Kidney epithelial cell (primary cell): ENCODE measurements around the gene LRBA. TPM values are rescaled to one million over a fixed set of nuclear protein-coding genes. Genes with fewer than 3 reads are reported as not detected.
"Not testable (repeated sequence)": the region's sequence is repeated elsewhere in the genome, so short reads cannot be mapped to it uniquely, and the experiment has no call there.

Source experiments
- DNase-seq: peaks from one replicate; pipeline ENCODE4 v3.0.0-alpha.2; 2010; ENCODE audit warnings: low read depth
- H3K27me3 ChIP-seq: 2 replicates; pipeline ENCODE4 v1.6.0; 2011; ENCODE audit warnings: low read length; ENCODE audit not compliant: control insufficient read depth, insufficient read depth
- H3K36me3 ChIP-seq: 2 replicates; pipeline ENCODE4 v1.5.1; 2011; ENCODE audit warnings: low read length; ENCODE audit not compliant: control insufficient read depth, insufficient read depth
- H3K4me3 ChIP-seq: 2 replicates; pipeline ENCODE4 v1.5.1; 2011; ENCODE audit warnings: low read depth, mild to moderate bottlenecking, control low read depth, low read length
- total RNA-seq: library from RNA; depleted of rRNA; stranded (reverse); fragments of >200 nt; gene quantifications from 2 replicates; pipeline ENCODE4 v1.2.3, GENCODE V29; 2015
- TF ChIP-seq, protein P1 (sequence below): IDR thresholded peaks from 2 replicates; pipeline ENCODE4 v1.5.1; 2011; ENCODE audit warnings: mild to moderate bottlenecking, moderate library complexity, low read length, control low read depth, inconsistent platforms; ENCODE audit not compliant: insufficient read depth, poor library complexity, severe bottlenecking

The LRBA gene
- total RNA-seq, 1 donor from 2014 or later: 85.2 TPM

DNA sequence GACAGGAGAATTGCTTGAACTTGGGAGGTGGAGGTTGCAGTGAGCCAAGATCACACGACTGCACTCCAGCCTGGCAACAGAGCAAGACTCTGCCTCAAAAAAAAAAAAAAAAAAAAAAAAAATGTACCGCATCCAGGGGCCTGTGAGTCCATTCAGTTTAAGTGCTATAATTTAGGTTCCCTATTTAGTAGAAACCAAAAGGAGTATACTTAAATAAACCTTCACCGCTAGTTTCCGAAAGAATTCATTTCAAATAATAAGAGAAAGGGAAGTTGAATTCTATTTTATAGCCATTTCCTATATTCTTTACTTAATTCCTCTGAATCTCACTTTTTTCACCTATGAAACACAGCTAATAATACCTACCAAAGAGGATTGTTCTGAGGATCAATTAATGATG is 20.8 kb upstream of the LRBA start:
- Histone ChIP-seq H3K27me3 (no peaks in the 10 kb centered on the region), H3K36me3 (no peaks in the 10 kb centered on the region), H3K4me3 (no peak overlapping the region)
- TF ChIP-seq, protein P1, sequence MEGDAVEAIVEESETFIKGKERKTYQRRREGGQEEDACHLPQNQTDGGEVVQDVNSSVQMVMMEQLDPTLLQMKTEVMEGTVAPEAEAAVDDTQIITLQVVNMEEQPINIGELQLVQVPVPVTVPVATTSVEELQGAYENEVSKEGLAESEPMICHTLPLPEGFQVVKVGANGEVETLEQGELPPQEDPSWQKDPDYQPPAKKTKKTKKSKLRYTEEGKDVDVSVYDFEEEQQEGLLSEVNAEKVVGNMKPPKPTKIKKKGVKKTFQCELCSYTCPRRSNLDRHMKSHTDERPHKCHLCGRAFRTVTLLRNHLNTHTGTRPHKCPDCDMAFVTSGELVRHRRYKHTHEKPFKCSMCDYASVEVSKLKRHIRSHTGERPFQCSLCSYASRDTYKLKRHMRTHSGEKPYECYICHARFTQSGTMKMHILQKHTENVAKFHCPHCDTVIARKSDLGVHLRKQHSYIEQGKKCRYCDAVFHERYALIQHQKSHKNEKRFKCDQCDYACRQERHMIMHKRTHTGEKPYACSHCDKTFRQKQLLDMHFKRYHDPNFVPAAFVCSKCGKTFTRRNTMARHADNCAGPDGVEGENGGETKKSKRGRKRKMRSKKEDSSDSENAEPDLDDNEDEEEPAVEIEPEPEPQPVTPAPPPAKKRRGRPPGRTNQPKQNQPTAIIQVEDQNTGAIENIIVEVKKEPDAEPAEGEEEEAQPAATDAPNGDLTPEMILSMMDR: no peak
- DNase-seq: no peak

GRCh38 chr4:151035328-151035727 is 20.2 kb upstream of the LRBA start:
- no peak for DNase-seq
- no peak overlapping the region for H3K4me3 ChIP-seq
- H3K36me3 ChIP-seq: no peaks in the 10 kb centered on the region
- no peaks in the 10 kb centered on the region for H3K27me3 ChIP-seq
- TF ChIP-seq, protein P1: no peak

GRCh38 chr4:151034829-151035228 is 19.7 kb upstream of the LRBA start:
- no peak for DNase-seq
- H3K36me3 ChIP-seq: no peaks in the 10 kb centered on the region
- no peak overlapping the region for H3K4me3 ChIP-seq
- H3K27me3 ChIP-seq: no peaks in the 10 kb centered on the region
- TF ChIP-seq, protein P1: no peak

- H3K27me3 ChIP-seq: no peaks in the 10 kb centered on the region
- no peak overlapping the region for H3K4me3 ChIP-seq
- TF ChIP-seq, protein P1: no peak
- DNase-seq: no peak
- H3K36me3 ChIP-seq: no peaks in the 10 kb centered on the region
Measured at GRCh38 chr4:151031831-151032605, 16.9 kb upstream of the LRBA start.

DNA sequence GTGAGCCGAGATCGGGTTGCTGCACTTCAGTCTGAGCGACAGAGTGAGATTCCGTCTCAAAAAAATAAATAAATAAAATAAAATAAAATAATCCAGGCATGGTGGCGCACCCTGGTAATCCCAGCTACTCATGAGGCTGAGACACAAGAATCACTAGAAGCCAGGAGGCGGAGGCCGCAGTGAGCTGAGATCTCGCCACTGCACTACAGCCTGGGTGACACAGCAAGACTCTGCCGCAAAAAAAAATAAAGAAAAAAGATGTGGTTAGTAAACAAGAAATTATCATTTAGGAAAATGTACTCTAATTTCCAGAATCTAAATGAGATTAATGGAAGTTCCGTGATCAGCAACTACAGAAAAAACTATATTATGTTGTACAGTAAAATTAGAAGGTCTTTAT is 14.5 kb upstream of the LRBA start:
- no peaks in the 10 kb centered on the region for H3K36me3 ChIP-seq
- no peaks in the 10 kb centered on the region for H3K27me3 ChIP-seq
- no peak overlapping the region for H3K4me3 ChIP-seq
- no peak for DNase-seq
- TF ChIP-seq, protein P1: no peak

GRCh38 chr4:151029006-151029405 is 13.9 kb upstream of the LRBA start:
- not testable (repeated sequence) for DNase-seq, H3K27me3 ChIP-seq, H3K4me3 ChIP-seq, H3K36me3 ChIP-seq
